Large intestine (tissue), 3 donors: ENCODE measurements around the gene CPVL. TPM values are rescaled to one million over a fixed set of nuclear protein-coding genes. Genes with fewer than 3 reads are reported as not detected.
"Not testable (repeated sequence)": the region's sequence is repeated elsewhere in the genome, so short reads cannot be mapped to it uniquely, and the experiment has no call there.

ENCODE experiments used
- DNase-seq, 2 donors: peaks; one replicate each; pipeline versions ENCODE4 v3.0.0 to v3.0.0-alpha.2; 2013
- H3K27ac ChIP-seq: one replicate; pipeline ENCODE4 v1.5.1; 2013; ENCODE audit warnings: low read length
- H3K27me3 ChIP-seq: 2 replicates; pipeline ENCODE4 v1.6.1; 2013; ENCODE audit warnings: low read length; ENCODE audit not compliant: control insufficient read depth, insufficient read depth
- H3K36me3 ChIP-seq: 2 replicates; pipeline ENCODE4 v1.6.1; 2013; ENCODE audit warnings: low read length; ENCODE audit not compliant: control insufficient read depth, insufficient read depth
- H3K4me1 ChIP-seq: one replicate; pipeline ENCODE4 v1.6.1; 2013; ENCODE audit warnings: low read length; ENCODE audit not compliant: control insufficient read depth, insufficient read depth
- H3K4me3 ChIP-seq: one replicate; pipeline ENCODE4 v1.5.1; 2013; ENCODE audit warnings: low read length
- H3K9me3 ChIP-seq: one replicate; pipeline ENCODE4 v1.6.1; 2013; ENCODE audit warnings: mild to moderate bottlenecking, low read depth, low read length, moderate library complexity; ENCODE audit not compliant: control insufficient read depth
- WGBS: methylation state at CpG from one replicate; pipeline ENCODE4 v1.1.5; 2013; ENCODE audit warnings: low lambda C conversion rate; ENCODE audit not compliant: insufficient coverage; 5-methylcytosine and 5-hydroxymethylcytosine counted together
- polyA plus RNA-seq: library from polyadenylated mRNA; unstranded; fragments of 120-200 nt; gene quantifications from one replicate; pipeline ENCODE4 v1.2.1, GENCODE V29; 2013

CPVL gene
- polyA plus RNA-seq, 1 donor, result 333 TPM

DNA sequence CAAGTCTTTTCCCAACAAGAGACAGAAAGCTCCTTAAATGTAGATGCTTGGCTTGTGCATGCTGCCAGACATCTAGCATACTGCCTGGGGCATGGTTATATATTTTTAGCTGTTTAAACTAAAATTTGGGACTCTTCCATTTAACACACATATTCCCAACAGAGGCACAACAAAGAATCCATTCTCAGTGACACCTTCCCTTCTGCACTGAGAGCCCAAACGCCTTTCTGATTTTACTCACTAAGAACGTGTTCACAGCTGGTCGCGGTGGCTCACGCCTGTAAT, 49.9 kb downstream of the CPVL start:
- Histone ChIP-seq H3K4me1 (peaks cover 4% of the 10 kb centered on the region), H3K27ac (no peak overlapping the region), H3K4me3 (no peak overlapping the region), H3K36me3 (peaks cover 2% of the 10 kb centered on the region), H3K9me3 (no peaks in the 10 kb centered on the region), H3K27me3 (no peaks in the 10 kb centered on the region)
- WGBS, result no CpG with 5 or more reads among the region's 5 CpGs
- no peak for DNase-seq

DNA sequence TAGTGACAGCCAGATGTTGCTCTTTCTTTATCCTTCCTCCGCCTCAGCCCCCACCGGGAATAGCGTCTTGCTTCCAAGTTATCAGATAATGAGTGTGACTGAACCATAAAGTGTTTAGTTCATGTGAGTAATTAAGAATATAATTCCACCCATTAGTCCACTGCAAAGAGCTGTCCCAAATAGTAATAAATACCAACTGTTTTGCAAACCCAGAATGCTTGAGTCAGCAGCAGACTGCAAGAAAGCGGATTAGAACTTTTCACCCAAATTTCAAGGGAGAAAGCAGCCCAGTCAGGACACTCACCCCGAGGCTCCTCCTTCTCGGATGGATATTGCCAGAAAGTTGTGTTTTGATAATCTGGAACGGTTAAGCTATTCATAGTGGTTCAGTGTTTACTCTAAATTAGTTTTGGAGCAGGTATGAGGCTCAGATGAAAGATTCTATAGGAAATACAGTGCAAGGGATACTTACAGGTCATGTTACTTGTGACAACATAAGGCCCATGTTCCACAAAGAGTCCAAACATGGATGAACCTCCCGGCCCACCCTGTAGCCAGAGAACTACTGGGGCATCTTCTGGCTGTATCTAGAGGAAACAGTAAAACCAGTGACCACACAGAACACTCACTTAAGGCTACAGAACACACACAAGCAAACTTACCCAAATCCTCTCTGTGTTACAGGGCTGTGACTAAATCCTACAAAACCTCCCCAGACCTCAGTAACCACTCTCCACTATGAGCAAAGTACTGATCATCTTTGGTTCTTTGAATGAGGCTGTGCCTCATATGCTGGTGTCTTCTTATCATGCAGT, 50.5 kb downstream of the CPVL start:
- 72% methylated on average over 2 of the region's 8 CpGs for WGBS
- H3K27me3 ChIP-seq, result no peaks in the 10 kb centered on the region

DNA sequence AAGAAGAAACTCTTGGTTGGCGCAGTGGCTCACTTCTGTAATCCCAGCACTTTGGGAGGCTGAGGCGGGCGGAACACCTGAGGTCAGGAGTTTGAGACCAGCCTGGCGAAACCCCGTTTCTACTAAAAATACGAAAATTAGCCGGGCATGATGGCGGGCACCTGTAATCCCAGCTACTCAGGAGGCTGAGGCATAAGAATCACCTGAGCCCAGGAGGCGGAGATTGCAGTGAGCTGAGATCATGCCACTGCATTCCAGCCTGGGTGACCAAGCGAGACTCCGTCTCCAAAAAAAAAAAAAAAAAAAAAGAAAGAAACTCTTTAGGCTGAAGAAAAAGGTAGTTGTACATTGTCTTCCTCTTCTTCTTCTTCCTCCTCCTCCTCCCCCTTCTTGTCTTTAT, 53.2 kb downstream of the CPVL start:
- WGBS, result no CpG with 5 or more reads among the region's 11 CpGs
- DNase-seq, H3K27ac ChIP-seq, H3K27me3 ChIP-seq, H3K4me3 ChIP-seq, H3K4me1 ChIP-seq, H3K36me3 ChIP-seq, H3K9me3 ChIP-seq: not testable (repeated sequence)

More for the DNA sequence above, 50.5 kb downstream of the CPVL start:
- H3K27ac ChIP-seq, result no peak overlapping the region
- no peaks in the 10 kb centered on the region for H3K9me3 ChIP-seq
- H3K4me1 ChIP-seq, result peaks cover 4% of the 10 kb centered on the region
- peaks cover 2% of the 10 kb centered on the region for H3K36me3 ChIP-seq
- no peak overlapping the region for H3K4me3 ChIP-seq
- no peak for DNase-seq

DNA sequence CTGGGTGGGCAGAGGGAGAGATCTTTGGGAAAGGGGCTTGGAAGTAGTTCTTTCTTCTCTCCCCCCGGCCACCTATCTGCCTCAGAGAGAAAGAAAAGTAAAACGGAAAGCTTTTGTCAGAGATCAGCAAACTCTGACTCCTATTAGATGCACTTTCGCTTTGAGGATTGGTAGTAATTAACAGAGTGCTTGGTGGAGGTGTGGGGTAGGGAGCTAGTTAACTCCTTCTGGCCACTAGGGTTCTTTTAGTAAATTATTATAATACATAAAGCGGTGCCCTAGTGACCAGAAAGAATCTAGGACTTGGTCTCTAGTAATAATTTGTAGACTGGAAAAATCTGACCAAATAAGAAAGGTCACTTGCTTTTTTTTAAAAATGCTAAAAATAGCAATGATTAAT, 54.6 kb downstream of the CPVL start:
- Histone ChIP-seq H3K27me3 (no peaks in the 10 kb centered on the region), H3K4me3 (no peak overlapping the region), H3K27ac (peak overlapping the region; percentile 38), H3K4me1 (no peaks in the 10 kb centered on the region), H3K36me3 (peaks cover 2% of the 10 kb centered on the region), H3K9me3 (no peaks in the 10 kb centered on the region)
- WGBS, result no CpG with 5 or more reads among the region's 4 CpGs
- DNase-seq, result peak in 1 of 2 donors; percentile 37

DNA sequence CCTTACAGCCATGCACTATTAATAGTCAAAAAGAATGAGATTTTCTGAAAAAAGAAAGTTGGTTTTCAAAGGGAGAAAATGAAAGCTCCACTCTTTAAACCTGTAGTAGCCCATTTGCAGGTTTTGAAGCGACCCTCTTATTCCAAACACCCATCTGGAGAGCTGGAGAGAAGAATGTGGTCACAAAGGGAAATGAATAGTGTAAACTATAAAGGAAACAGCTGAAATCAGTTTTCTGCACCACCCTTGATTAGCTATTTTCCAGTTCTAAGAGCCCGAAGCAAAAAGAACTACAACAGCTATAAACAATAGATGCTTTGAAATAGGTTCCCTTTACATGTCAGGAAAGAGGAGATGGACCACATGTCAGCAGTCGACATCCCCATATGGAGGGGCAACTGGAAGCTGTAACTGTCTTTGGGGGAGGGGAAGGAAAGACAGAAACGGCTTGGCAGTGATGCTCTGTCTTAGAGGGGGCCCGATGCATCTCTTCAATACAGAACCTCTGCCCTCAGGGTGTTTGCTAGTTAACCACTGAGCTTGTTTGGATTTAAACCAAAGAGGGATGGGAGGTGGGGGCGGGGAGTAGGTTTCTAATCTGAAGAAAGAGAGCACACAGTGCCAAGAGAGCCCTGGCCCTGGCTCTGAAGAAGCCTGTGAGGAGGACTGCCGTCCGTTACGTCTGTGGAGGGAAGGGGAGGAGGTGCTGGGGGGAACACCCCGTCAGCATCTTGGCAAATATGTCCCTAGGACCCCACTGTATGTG, 55.3 kb downstream of the CPVL start:
- Histone ChIP-seq H3K4me1 (no peaks in the 10 kb centered on the region), H3K9me3 (no peaks in the 10 kb centered on the region), H3K27ac (peak overlapping the region; percentile 38), H3K4me3 (no peak overlapping the region), H3K27me3 (no peaks in the 10 kb centered on the region), H3K36me3 (peaks cover 2% of the 10 kb centered on the region)
- DNase-seq, result peak; percentile 13 to 20
- WGBS, result no CpG with 5 or more reads among the region's 10 CpGs

DNA sequence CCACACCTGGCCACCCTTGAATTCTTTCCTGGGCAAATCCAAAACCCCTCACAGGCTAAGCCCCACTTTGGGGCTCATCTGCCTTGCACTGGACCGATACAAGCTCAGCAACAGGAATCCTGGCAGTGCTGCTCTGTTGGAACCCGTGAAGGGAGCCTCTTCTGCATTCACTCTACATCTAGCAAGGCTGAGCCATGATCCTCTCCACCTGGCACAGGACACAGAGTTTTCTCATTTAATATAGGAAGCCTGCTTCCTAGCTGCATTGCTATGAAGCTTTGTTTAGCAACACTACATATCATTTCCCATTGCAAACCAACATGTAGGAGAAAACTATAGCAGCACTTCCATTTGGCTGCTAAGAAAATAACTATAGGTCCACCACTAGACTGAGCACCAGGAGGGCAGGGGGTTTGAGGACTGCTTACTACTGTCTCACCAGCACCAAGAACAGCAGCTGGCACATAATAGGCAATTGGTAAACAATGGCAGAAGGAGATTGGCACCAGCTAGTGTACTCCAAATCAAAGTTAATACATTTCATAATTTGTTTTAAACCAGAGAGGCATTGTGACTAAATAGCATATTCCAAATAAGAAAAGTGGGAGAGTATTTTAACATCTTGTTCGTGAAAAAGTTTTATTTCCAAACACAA, 56.1 kb downstream of the CPVL start:
- Histone ChIP-seq H3K27me3 (no peaks in the 10 kb centered on the region), H3K36me3 (peaks cover 2% of the 10 kb centered on the region), H3K4me3 (no peak overlapping the region), H3K9me3 (no peaks in the 10 kb centered on the region), H3K4me1 (no peaks in the 10 kb centered on the region), H3K27ac (no peak overlapping the region)
- WGBS, result 89% methylated on average over 1 of the region's 3 CpGs
- no peak for DNase-seq

DNA sequence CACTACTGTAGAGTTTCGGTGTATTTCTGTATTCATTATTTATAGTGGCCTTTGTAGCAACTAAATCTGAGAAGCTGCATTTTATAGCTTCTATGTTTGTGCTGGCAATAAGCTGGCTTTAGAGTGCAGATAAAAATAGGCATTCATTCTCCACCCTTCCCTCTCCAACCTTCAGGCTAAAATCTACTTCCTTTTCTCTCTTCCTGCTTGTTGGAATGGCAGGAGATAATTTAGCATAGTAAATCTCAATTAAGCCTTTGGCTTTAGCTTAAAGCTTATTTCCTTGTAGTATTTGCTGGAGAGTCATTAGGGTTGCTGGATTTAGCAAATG, 58.5 kb downstream of the CPVL start:
- Histone ChIP-seq H3K36me3 (peaks cover 7% of the 10 kb centered on the region), H3K4me3 (no peak overlapping the region), H3K9me3 (no peaks in the 10 kb centered on the region), H3K4me1 (no peaks in the 10 kb centered on the region), H3K27ac (no peak overlapping the region), H3K27me3 (no peaks in the 10 kb centered on the region)
- WGBS, result no CpG with 5 or more reads among the region's 1 CpG
- no peak for DNase-seq

DNA sequence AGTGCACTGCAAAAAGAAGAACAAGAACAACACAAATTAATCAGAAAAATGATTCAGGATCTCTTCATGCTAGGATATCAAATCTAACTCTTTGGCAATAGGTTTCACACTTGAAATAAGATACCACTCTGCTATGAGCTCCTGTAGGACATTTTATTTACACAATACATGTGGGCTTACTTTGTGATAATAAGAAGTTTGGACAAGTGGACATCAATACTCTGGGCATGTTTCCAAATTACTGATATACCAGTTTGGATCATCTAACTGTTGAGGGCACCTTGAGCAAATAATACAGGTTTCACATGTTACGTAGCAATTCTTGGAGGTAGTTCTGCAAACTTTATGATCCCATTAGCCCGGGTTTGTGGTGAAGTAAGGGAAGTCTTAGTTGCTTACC, 59.8 kb downstream of the CPVL start:
- Histone ChIP-seq H3K36me3 (peaks cover 5% of the 10 kb centered on the region), H3K4me3 (no peak overlapping the region), H3K27ac (no peak overlapping the region), H3K9me3 (no peaks in the 10 kb centered on the region), H3K27me3 (no peaks in the 10 kb centered on the region), H3K4me1 (no peaks in the 10 kb centered on the region)
- no peak for DNase-seq
- no CpG with 5 or more reads among the region's 2 CpGs for WGBS

DNA sequence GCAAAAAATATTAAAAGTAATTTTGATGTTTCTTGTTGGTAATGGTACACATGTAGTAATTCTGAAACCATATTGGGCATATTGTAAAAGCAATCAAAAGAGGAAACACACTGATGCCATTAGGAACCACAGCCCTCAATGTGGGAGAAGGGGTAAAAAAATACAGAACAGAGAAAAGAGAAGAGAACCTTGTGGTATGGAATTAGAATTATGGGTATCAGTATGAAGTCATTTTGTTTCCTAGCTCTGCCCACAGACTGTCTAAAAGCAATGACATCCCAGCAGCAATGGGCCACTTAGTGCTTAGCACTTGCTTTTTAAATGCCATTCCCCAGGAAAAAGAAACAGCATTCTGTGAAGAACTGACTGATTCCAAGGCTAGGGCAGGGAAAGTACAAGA, 61.5 kb downstream of the CPVL start:
- Histone ChIP-seq H3K4me1 (no peaks in the 10 kb centered on the region), H3K9me3 (no peaks in the 10 kb centered on the region), H3K27ac (no peak overlapping the region), H3K4me3 (no peak overlapping the region), H3K36me3 (peaks cover 5% of the 10 kb centered on the region), H3K27me3 (no peaks in the 10 kb centered on the region)
- DNase-seq, result no peak

DNA sequence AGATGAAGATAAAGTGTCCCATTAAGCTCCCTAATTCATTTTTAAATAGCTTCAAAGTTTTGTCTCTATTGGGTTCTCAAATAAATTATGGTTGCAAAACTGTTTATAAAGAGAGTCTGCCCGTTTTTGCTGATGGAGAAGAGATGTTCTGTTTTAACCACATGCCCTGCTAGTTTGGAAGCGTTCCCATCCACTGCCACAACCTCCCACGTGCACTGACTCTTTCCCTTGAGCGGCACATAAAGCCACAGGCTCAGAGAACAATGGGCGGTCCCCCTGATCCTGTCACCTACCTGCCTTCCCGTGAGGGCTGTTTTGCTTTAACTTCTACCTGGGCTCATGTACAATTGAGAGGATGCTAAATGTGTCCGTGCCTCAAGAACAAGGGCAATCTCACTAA, 65.5 kb downstream of the CPVL start:
- H3K27ac ChIP-seq, result no peak overlapping the region
- H3K4me3 ChIP-seq, result no peak overlapping the region
- no peaks in the 10 kb centered on the region for H3K9me3 ChIP-seq
- no peaks in the 10 kb centered on the region for H3K4me1 ChIP-seq
- H3K36me3 ChIP-seq, result peaks cover 5% of the 10 kb centered on the region
- DNase-seq, result no peak
- 80% methylated on average over 3 of the region's 7 CpGs for WGBS
- no peaks in the 10 kb centered on the region for H3K27me3 ChIP-seq
